Neuron (in vitro differentiated cells): ENCODE results near the gene IBA57.
"Not testable (repeated sequence)": the region's sequence is repeated elsewhere in the genome, so short reads cannot be mapped to it uniquely, and the experiment has no call there.

Source experiments
- H2AFZ ChIP-seq: one replicate; pipeline ENCODE4 v1.6.1; 2013; ENCODE audit warnings: low read depth, mild to moderate bottlenecking, inconsistent platforms, low read length, moderate library complexity
- H3K27me3 ChIP-seq: one replicate; pipeline ENCODE4 v1.6.1; 2013; ENCODE audit warnings: low read length; ENCODE audit not compliant: insufficient read depth
- H3K36me3 ChIP-seq: one replicate; pipeline ENCODE4 v1.6.1; 2013; ENCODE audit warnings: low read length; ENCODE audit not compliant: insufficient read depth
- H3K4me1 ChIP-seq: one replicate; pipeline ENCODE4 v1.6.1; 2013; ENCODE audit warnings: low read length; ENCODE audit not compliant: insufficient read depth
- H3K4me3 ChIP-seq: 2 replicates; pipeline ENCODE4 v1.5.1; 2013; ENCODE audit warnings: mild to moderate bottlenecking, low read length, moderate library complexity
- H3K9me3 ChIP-seq: one replicate; pipeline ENCODE4 v1.6.1; 2013; ENCODE audit warnings: low read length

IBA57 gene

DNA sequence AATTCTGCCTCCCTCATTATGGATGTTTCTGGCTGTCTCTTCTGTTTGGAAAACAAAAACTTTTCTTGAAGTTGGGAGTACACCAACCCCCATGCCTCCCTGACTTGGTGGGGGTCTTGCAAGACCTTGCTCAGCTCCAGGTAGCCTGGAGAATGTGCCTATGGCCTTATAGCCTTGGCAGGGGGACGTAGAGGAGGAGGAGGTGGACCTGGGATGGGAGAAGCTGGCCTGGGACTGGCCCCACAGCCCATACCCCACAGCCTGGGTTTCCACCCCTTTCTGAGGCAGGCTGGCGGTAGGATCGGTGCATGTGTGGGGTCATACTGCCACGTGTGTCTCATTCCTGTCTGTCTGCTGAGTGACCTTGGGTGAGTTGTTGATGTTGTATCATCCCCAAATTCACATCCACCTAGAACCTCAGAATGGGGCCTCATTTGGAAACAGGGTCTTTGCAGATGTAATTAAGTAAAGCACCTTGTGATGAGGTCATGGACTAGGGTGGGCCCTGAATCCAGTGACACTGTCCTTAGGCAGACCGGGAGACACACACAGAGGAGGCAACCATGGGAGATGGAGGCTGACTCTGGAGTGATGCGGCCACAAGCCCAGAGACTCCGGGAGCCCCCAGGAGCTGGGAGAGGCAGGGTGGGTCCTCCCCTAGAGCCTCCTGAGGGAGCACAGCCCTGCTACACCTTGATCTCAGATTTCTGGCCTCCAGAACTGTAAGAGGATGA, 60.7 kb downstream of the IBA57 start:
- H3K4me1 ChIP-seq = no peaks in the 10 kb centered on the region
- no peaks in the 10 kb centered on the region for H3K36me3 ChIP-seq
- no peak overlapping the region for H3K4me3 ChIP-seq
- H3K27me3 ChIP-seq = no peaks in the 10 kb centered on the region
- no peaks in the 10 kb centered on the region for H3K9me3 ChIP-seq
- no peak overlapping the region for H2AFZ ChIP-seq

DNA sequence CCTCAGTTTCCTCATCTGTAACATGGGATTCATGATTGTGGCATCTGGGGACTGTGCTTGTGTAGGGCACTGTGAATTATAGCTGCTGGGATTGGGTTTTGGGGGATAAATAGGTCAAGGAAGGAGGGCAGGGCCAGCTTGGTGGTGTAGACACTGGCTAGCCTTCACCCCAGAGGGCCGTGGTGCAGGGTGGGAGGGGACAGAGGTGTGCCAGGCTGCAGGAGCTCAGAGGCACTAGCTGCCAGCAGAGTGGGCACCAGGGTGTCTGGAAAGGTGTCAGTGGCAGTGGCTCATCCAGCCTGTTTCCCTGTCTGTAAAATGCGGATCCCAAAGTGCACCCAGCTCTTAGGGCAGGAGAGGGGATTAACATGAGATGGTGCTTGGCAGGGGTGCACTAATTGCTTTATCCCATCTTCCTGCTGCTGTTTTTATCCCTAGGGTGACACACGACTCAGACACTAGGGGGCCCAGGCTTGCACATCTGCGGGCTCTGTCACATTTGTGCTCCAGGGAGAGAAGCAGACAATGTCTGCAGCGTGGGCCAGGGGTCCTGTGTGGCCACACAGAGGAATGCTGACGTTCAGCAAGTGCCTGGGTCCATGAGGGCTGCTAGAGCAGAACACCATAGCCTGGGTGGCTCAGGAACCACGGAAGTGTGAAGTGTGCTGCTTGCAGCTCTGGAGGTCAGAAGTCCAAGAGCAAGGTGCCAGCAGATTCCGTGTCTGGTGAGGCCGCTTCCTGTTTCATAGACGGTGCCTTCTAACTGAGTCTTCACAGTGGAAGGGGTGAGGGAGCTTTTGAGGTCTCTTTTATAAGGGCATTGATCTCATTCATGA, 61.6 kb downstream of the IBA57 start:
- Histone ChIP-seq H2AFZ (no peak overlapping the region), H3K4me1 (no peaks in the 10 kb centered on the region), H3K27me3 (no peaks in the 10 kb centered on the region), H3K9me3 (no peaks in the 10 kb centered on the region), H3K36me3 (no peaks in the 10 kb centered on the region), H3K4me3 (no peak overlapping the region)

DNA sequence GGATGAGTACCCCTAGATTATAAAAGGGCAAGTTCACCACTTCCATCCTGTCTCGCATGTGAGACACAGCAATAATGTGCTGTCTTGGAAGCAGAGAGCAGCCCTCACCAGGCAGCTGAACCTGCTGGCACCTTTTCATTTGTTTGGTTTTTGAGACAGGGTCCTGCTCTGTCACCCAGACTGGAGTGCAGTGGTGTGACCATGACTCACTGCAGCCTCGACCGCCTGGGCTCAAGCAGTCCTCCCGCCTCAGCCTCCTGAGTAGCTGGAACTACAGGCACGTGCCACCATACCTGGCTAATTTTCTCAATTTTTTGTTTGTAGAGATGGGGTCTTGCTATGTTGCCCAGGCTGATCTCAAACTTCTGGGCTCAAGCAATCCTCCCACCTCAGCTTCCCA, 62.5 kb downstream of the IBA57 start:
- H3K9me3 ChIP-seq, H3K36me3 ChIP-seq, H2AFZ ChIP-seq, H3K4me1 ChIP-seq, H3K4me3 ChIP-seq, H3K27me3 ChIP-seq: not testable (repeated sequence)

DNA sequence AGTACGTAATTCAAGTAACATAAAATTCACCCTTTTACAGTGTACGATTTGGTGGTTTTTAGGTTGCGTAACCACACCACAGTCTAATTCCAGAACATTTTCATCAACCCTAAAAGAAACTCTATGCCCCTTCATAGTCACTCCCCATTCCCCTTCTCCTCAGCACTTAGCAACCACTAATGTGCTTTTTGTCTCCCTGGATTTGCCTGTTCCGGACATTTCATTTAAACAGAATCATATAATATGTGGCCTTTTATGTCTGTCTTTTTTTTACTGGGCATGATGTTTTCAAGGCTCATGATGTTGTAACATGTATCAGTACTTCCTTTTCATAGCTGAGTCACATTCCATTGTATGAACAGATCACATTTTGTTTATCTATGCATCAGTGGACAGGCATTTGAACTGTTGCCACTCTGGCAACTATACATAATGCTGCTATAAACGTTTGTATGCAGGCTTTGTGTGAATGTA, 63.0 kb downstream of the IBA57 start:
- no peaks in the 10 kb centered on the region for H3K36me3 ChIP-seq
- H3K4me3 ChIP-seq = no peak overlapping the region
- H2AFZ ChIP-seq = no peak overlapping the region
- no peaks in the 10 kb centered on the region for H3K9me3 ChIP-seq
- H3K4me1 ChIP-seq = no peaks in the 10 kb centered on the region
- no peaks in the 10 kb centered on the region for H3K27me3 ChIP-seq

DNA sequence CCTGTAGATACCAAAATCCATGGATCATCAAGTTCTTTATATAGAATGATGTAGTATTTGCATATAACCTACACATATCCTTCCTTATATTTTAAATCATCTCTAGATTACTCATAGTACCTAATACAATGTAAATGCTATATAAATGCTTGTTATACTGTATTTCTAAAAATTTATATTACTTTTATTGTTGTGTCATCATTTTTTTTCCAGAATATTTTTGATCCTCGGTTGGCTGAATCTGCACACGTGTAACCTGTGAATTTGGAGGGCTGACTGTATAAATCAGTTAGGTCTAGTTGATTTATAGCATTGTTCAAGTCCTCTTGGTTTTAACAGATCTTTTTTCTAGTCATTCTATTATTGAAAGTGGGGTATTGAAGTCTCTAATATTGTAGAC, 65.6 kb downstream of the IBA57 start:
- Histone ChIP-seq H3K4me3 (no peak overlapping the region), H3K27me3 (no peaks in the 10 kb centered on the region), H3K4me1 (no peaks in the 10 kb centered on the region), H3K36me3 (no peaks in the 10 kb centered on the region), H3K9me3 (no peaks in the 10 kb centered on the region), H2AFZ (no peak overlapping the region)
